ENCODE measurements around the gene MYO5A. TPM values are rescaled to one million over a fixed set of nuclear protein-coding genes. Genes with fewer than 3 reads are reported as not detected.

Gene MYO5A
- total RNA-seq, 1 experiment from 2014 or later: 61.1 TPM

- H3K27ac ChIP-seq (ENCODE audit: low read length): no peak overlapping the region
- no TSS peak for BruUV-seq (replicated peaks)
- H3K4me1 ChIP-seq (ENCODE audit: control insufficient read depth, insufficient read depth, low read length): no peaks in the 10 kb centered on the region
- TF ChIP-seq TCF7L2 (IDR thresholded peaks at IDR 0.05; ENCODE audit: low read depth, low read length): no peak
- CTCF ChIA-PET: no interaction called here
- no peaks in the 10 kb centered on the region for H3K27me3 ChIP-seq (ENCODE audit: control insufficient read depth, insufficient read depth, low read length)
- H3K4me3 ChIP-seq (ENCODE audit: low read depth in 2 of 2, low read length in 2 of 2): no peak overlapping the region
- in situ Hi-C loops (cut with HindIII; ENCODE audit: low pct_unique_long_range_greater_than_20kb, low sequenced_read_pairs): no loop called here
- no peaks in the 10 kb centered on the region for H3K36me3 ChIP-seq (ENCODE audit: control insufficient read depth, insufficient read depth, low read length)
- POLR2A ChIA-PET: no interaction called here
- intact Hi-C loops (cut with micrococcal nuclease; ENCODE audit: unreplicated experiment): no loop called here
- H3K9me3 ChIP-seq (ENCODE audit: control insufficient read depth, insufficient read depth, low read depth, low read length): no peaks in the 10 kb centered on the region
- ATAC-seq (no peak), DNase-seq (ENCODE audit: low read depth, low spot score) (no peak)
These were observed 24.7 kb downstream of the MYO5A start for GRCh38 chr15:52503788-52504496.

- ChIA-PET POLR2A (no interaction called here), CTCF (interaction anchor here (0.6 kb wide), 1 partner anchor 66 kb away, joined by 3 read pairs; no protein-coding TSS in a partner anchor)
- Histone ChIP-seq H3K4me1 (ENCODE audit: control insufficient read depth, insufficient read depth, low read length) (no peaks in the 10 kb centered on the region), H3K9me3 (ENCODE audit: control insufficient read depth, insufficient read depth, low read depth, low read length) (no peaks in the 10 kb centered on the region), H3K36me3 (ENCODE audit: control insufficient read depth, insufficient read depth, low read length) (no peaks in the 10 kb centered on the region), H3K27me3 (ENCODE audit: control insufficient read depth, insufficient read depth, low read length) (no peaks in the 10 kb centered on the region), H3K4me3 (ENCODE audit: low read depth in 2 of 2, low read length in 2 of 2) (no peak overlapping the region), H3K27ac (ENCODE audit: low read length) (no peak overlapping the region)
- no TSS peak for BruUV-seq (replicated peaks)
- in situ Hi-C loops (cut with HindIII; ENCODE audit: low pct_unique_long_range_greater_than_20kb, low sequenced_read_pairs): no loop called here
- DNase-seq (ENCODE audit: low read depth, low spot score) (no peak), ATAC-seq (no peak)
- intact Hi-C loops (cut with micrococcal nuclease; ENCODE audit: unreplicated experiment): no loop called here
- TF ChIP-seq SIN3A (IDR thresholded peaks at IDR 0.05; ENCODE audit: borderline replicate concordance, insufficient read depth, low read depth, low read length): no peak
- TF ChIP-seq REST (IDR thresholded peaks at IDR 0.05; ENCODE audit: insufficient read depth in 1 of 2, low read depth in 2 of 2, low read length in 1 of 2): no peak
- no peak for TF ChIP-seq CTCF (IDR thresholded peaks at IDR 0.05)
- TF ChIP-seq POLR2AphosphoS5 (IDR thresholded peaks at IDR 0.05; ENCODE audit: low read depth, low read length): no peak
- TF ChIP-seq TCF7L2 (IDR thresholded peaks at IDR 0.05; ENCODE audit: low read depth, low read length): no peak
These were observed 26.1 kb downstream of the MYO5A start for GRCh38 chr15:52502608-52503007.

GRCh38 chr15:52499506-52499905 is 29.2 kb downstream of the MYO5A start:
- in situ Hi-C loops (cut with HindIII; ENCODE audit: low pct_unique_long_range_greater_than_20kb, low sequenced_read_pairs) (no loop called here), intact Hi-C loops (cut with micrococcal nuclease; ENCODE audit: unreplicated experiment) (no loop called here)
- ATAC-seq (no peak), DNase-seq (ENCODE audit: low read depth, low spot score) (no peak)
- Histone ChIP-seq H3K4me1 (ENCODE audit: control insufficient read depth, insufficient read depth, low read length) (no peaks in the 10 kb centered on the region), H3K27me3 (ENCODE audit: control insufficient read depth, insufficient read depth, low read length) (no peaks in the 10 kb centered on the region), H3K4me3 (ENCODE audit: low read depth in 2 of 2, low read length in 2 of 2) (no peak overlapping the region), H3K27ac (ENCODE audit: low read length) (no peak overlapping the region), H3K9me3 (ENCODE audit: control insufficient read depth, insufficient read depth, low read depth, low read length) (no peaks in the 10 kb centered on the region), H3K36me3 (ENCODE audit: control insufficient read depth, insufficient read depth, low read length) (no peaks in the 10 kb centered on the region)
- TF ChIP-seq REST (IDR thresholded peaks at IDR 0.05; ENCODE audit: insufficient read depth in 1 of 2, low read depth in 2 of 2, low read length in 1 of 2) (no peak), TCF7L2 (IDR thresholded peaks at IDR 0.05; ENCODE audit: low read depth, low read length) (no peak), CTCF (IDR thresholded peaks at IDR 0.05) (no peak), SIN3A (IDR thresholded peaks at IDR 0.05; ENCODE audit: borderline replicate concordance, insufficient read depth, low read depth, low read length) (no peak), POLR2AphosphoS5 (IDR thresholded peaks at IDR 0.05; ENCODE audit: low read depth, low read length) (no peak)
- CTCF ChIA-PET: no interaction called here
- POLR2A ChIA-PET: no interaction called here
- no TSS peak for BruUV-seq (replicated peaks)
